GM18508 (cell line): ENCODE measurements around the gene PLSCR4.
"Not testable (repeated sequence)": the region's sequence is repeated elsewhere in the genome, so short reads cannot be mapped to it uniquely, and the experiment has no call there.

ENCODE experiments used
- ATAC-seq: cut with Tn5 transposase; IDR thresholded peaks from one replicate; pipeline ENCODE4 v1.9.1; 2021; ENCODE audit warnings: moderate number of reproducible peaks; ENCODE audit not compliant: insufficient read depth, unreplicated experiment

The PLSCR4 gene

GRCh38 chr3:146250449-146251382 is at the start of gene PLSCR4:
TSS of gene PLSCR4 (minus strand) at chr3:146251105. CDS start at chr3:146222071, 29,034 bp downstream.
- no peak for ATAC-seq

- not testable (repeated sequence) for ATAC-seq
These were observed 42.5 kb upstream of the PLSCR4 start for GRCh38 chr3:146293401-146293800.

GRCh38 chr3:146283781-146284445 is 33.0 kb upstream of the PLSCR4 start:
- ATAC-seq: no peak

- ATAC-seq: no peak
These were observed 30.0 kb upstream of the PLSCR4 start for GRCh38 chr3:146280864-146281263.

- no peak for ATAC-seq
These were observed 29.0 kb upstream of the PLSCR4 start for GRCh38 chr3:146279951-146280350.

GRCh38 chr3:146279013-146279412 is 28.1 kb upstream of the PLSCR4 start:
- no peak for ATAC-seq

- ATAC-seq: no peak
These were observed 27.2 kb upstream of the PLSCR4 start for GRCh38 chr3:146277953-146278631.

GRCh38 chr3:146275476-146275875 is 24.6 kb upstream of the PLSCR4 start:
- ATAC-seq: no peak

GRCh38 chr3:146274833-146275232 is 23.9 kb upstream of the PLSCR4 start:
- no peak for ATAC-seq

- no peak for ATAC-seq
These were observed 23.0 kb upstream of the PLSCR4 start for GRCh38 chr3:146273721-146274407.

GRCh38 chr3:146271180-146271579 is 20.3 kb upstream of the PLSCR4 start:
- ATAC-seq: no peak

GRCh38 chr3:146269271-146269670 is 18.4 kb upstream of the PLSCR4 start:
- no peak for ATAC-seq

- ATAC-seq: no peak
These were observed 17.8 kb upstream of the PLSCR4 start for GRCh38 chr3:146268535-146269219.

- no peak for ATAC-seq
These were observed 14.8 kb upstream of the PLSCR4 start for GRCh38 chr3:146265720-146266119.

- no peak for ATAC-seq
These were observed 11.6 kb upstream of the PLSCR4 start for GRCh38 chr3:146262371-146263110.

GRCh38 chr3:146259880-146260589 is 9.1 kb upstream of the PLSCR4 start:
- no peak for ATAC-seq

GRCh38 chr3:146256851-146257486 is 6.1 kb upstream of the PLSCR4 start:
- no peak for ATAC-seq

GRCh38 chr3:146252445-146252844 is 1.5 kb upstream of the PLSCR4 start:
- not testable (repeated sequence) for ATAC-seq
